ACC112 (cell line): ENCODE results near the gene S100A13.

Experiments
- H2AFZ ChIP-seq: fragments of 200-600 bp; sonication (generic); one replicate; pipeline ENCODE4 v1.6.0; 2017; ENCODE audit warnings: antibody characterized with exemption, low read length; ENCODE audit not compliant: unreplicated experiment
- H3K27ac ChIP-seq: fragments of 200-600 bp; sonication (generic); 2 replicates; pipeline ENCODE4 v1.5.1; 2014; ENCODE audit warnings: low read depth, mild to moderate bottlenecking, antibody characterized with exemption, low read length, moderate library complexity
- H3K27me3 ChIP-seq: fragments of 200-600 bp; sonication (generic); 2 replicates; pipeline ENCODE4 v1.6.1; 2014; ENCODE audit warnings: mild to moderate bottlenecking, antibody characterized with exemption, low read length, moderate library complexity, mixed read lengths; ENCODE audit not compliant: insufficient read depth
- H3K36me3 ChIP-seq: fragments of 200-600 bp; sonication (generic); 2 replicates; pipeline ENCODE4 v1.6.1; 2016; ENCODE audit warnings: mild to moderate bottlenecking, antibody characterized with exemption, low read length, moderate library complexity, mixed read lengths; ENCODE audit not compliant: insufficient read depth
- H3K4me1 ChIP-seq: fragments of 200-600 bp; sonication (generic); one replicate; pipeline ENCODE4 v1.6.1; 2016; ENCODE audit warnings: low read length, mixed read lengths; ENCODE audit not compliant: insufficient read depth, unreplicated experiment, control insufficient read depth
- H3K4me3 ChIP-seq: fragments of 200-600 bp; sonication (generic); 2 replicates; pipeline ENCODE4 v1.5.1; 2014; ENCODE audit warnings: mild to moderate bottlenecking, low read depth, low read length
- H3K79me2 ChIP-seq: fragments of 200-600 bp; sonication (generic); one replicate; pipeline ENCODE4 v1.6.0; 2016; ENCODE audit warnings: low read length; ENCODE audit not compliant: control insufficient read depth, unreplicated experiment, insufficient read depth

Gene S100A13

GRCh38 chr1:153633754-153634665 is 6.7 kb upstream of the S100A13 start, which contains the start of gene CHTOP:
TSS of gene CHTOP (plus strand) at chr1:153634066. CDS start at chr1:153636589, 2,523 bp downstream.
- H3K79me2 ChIP-seq, result peaks cover 40% of the 10 kb centered on the region
- H3K27me3 ChIP-seq, result no peaks in the 10 kb centered on the region
- peak within 1 kb of the TSS; percentile 93 for H2AFZ ChIP-seq
- H3K4me1 ChIP-seq, result peaks cover 17% of the 10 kb centered on the region
- peaks cover 32% of the 10 kb centered on the region for H3K36me3 ChIP-seq
- peak within 1 kb of the TSS; percentile 100 for H3K27ac ChIP-seq
- peak within 1 kb of the TSS; percentile 94 for H3K4me3 ChIP-seq

- peak overlapping the region; percentile 34 for H2AFZ ChIP-seq
- peak overlapping the region; percentile 100 for H3K27ac ChIP-seq
- peaks cover 38% of the 10 kb centered on the region for H3K79me2 ChIP-seq
- peaks cover 28% of the 10 kb centered on the region for H3K36me3 ChIP-seq
- no peaks in the 10 kb centered on the region for H3K27me3 ChIP-seq
- peak overlapping the region; percentile 94 for H3K4me3 ChIP-seq
- H3K4me1 ChIP-seq, result peaks cover 17% of the 10 kb centered on the region
Measured at GRCh38 chr1:153633161-153633753, 6.0 kb upstream of the S100A13 start.

- no peak overlapping the region for H2AFZ ChIP-seq
- peaks cover 20% of the 10 kb centered on the region for H3K4me1 ChIP-seq
- H3K79me2 ChIP-seq, result peaks cover 26% of the 10 kb centered on the region
- no peak overlapping the region for H3K27ac ChIP-seq
- H3K36me3 ChIP-seq, result peaks cover 10% of the 10 kb centered on the region
- H3K27me3 ChIP-seq, result no peaks in the 10 kb centered on the region
- H3K4me3 ChIP-seq, result no peak overlapping the region
Measured at GRCh38 chr1:153631047-153632022, 4.0 kb upstream of the S100A13 start.

- Histone ChIP-seq H3K27me3 (no peaks in the 10 kb centered on the region), H3K4me3 (no peak overlapping the region), H3K79me2 (peaks cover 25% of the 10 kb centered on the region), H3K27ac (no peak overlapping the region), H2AFZ (no peak overlapping the region), H3K36me3 (0 out of 2 replicates have a peak, but pooled peaks cover 3% of the 10 kb centered on the region), H3K4me1 (peaks cover 20% of the 10 kb centered on the region)
Measured at GRCh38 chr1:153630384-153630783, 3.1 kb upstream of the S100A13 start.

- H3K4me1 ChIP-seq, result peaks cover 22% of the 10 kb centered on the region
- 0 out of 2 replicates have a peak, but pooled peaks cover 3% of the 10 kb centered on the region for H3K36me3 ChIP-seq
- H3K4me3 ChIP-seq, result no peak overlapping the region
- no peak overlapping the region for H3K27ac ChIP-seq
- no peak overlapping the region for H2AFZ ChIP-seq
- peaks cover 25% of the 10 kb centered on the region for H3K79me2 ChIP-seq
- H3K27me3 ChIP-seq, result no peaks in the 10 kb centered on the region
Measured at GRCh38 chr1:153629971-153630370, 2.7 kb upstream of the S100A13 start.

GRCh38 chr1:153629343-153629665 is 2.0 kb upstream of the S100A13 start:
- Histone ChIP-seq H3K36me3 (0 out of 2 replicates have a peak, but pooled peaks cover 3% of the 10 kb centered on the region), H3K27ac (no peak overlapping the region), H2AFZ (no peak overlapping the region), H3K79me2 (peaks cover 22% of the 10 kb centered on the region), H3K4me1 (peaks cover 22% of the 10 kb centered on the region), H3K4me3 (no peak overlapping the region), H3K27me3 (no peaks in the 10 kb centered on the region)

- Histone ChIP-seq H3K27ac (no peak overlapping the region), H3K36me3 (0 out of 2 replicates have a peak, but pooled peaks cover 3% of the 10 kb centered on the region), H3K79me2 (peaks cover 27% of the 10 kb centered on the region), H3K4me3 (no peak overlapping the region), H3K4me1 (peaks cover 22% of the 10 kb centered on the region), H2AFZ (no peak overlapping the region), H3K27me3 (no peaks in the 10 kb centered on the region)
Measured at GRCh38 chr1:153628638-153629342, 1.5 kb upstream of the S100A13 start.

- H3K4me3 ChIP-seq, result peak within 1 kb of the TSS; percentile 88
- peaks cover 30% of the 10 kb centered on the region for H3K79me2 ChIP-seq
- H3K27ac ChIP-seq, result peak within 1 kb of the TSS; percentile 84
- no peak within 1 kb of the TSS for H2AFZ ChIP-seq
- H3K36me3 ChIP-seq, result 0 out of 2 replicates have a peak, but pooled peaks cover 3% of the 10 kb centered on the region
- peaks cover 18% of the 10 kb centered on the region for H3K4me1 ChIP-seq
- H3K27me3 ChIP-seq, result no peaks in the 10 kb centered on the region
Measured at GRCh38 chr1:153627715-153628626, 666 bp upstream of the S100A13 start, which contains the start of gene S100A1. TSS of gene S100A1 (plus strand) at chr1:153628434. CDS start at chr1:153630522, 2,088 bp downstream.

GRCh38 chr1:153626477-153626903 is 815 bp downstream of the S100A13 start:
- Histone ChIP-seq H3K4me1 (peaks cover 18% of the 10 kb centered on the region), H3K27ac (peak overlapping the region; percentile 84), H3K27me3 (no peaks in the 10 kb centered on the region), H3K79me2 (peaks cover 30% of the 10 kb centered on the region), H2AFZ (no peak overlapping the region), H3K4me3 (peak overlapping the region; percentile 88), H3K36me3 (no peaks in the 10 kb centered on the region)
